SK-N-SH treated with all-trans-retinoic acid at 6 μM for 48 hours (cell line): ENCODE results near the gene VPS35L.

Experiments used
- ATAC-seq: fragments of 200-7000 bp; cut with Tn5 transposase; 3 replicates; pipeline ENCODE4 v1.9.1; 2020; ENCODE audit warnings: mild to moderate bottlenecking, moderate library complexity
- ARNTL ChIP-seq: fragments of 450-650 bp; formaldehyde crosslinking; IDR thresholded peaks from 2 replicates; pipeline ENCODE4 v1.5.0; 2020; ENCODE audit warnings: low read depth, mild to moderate bottlenecking, moderate library complexity, borderline replicate concordance
- BACH2 ChIP-seq: fragments of 250-450 bp; sonication (Bioruptor Pico); IDR thresholded peaks from 2 replicates; pipeline ENCODE4 v1.9.0; 2021; ENCODE audit warnings: mild to moderate bottlenecking, borderline replicate concordance
- CSDC2 ChIP-seq: fragments of 250-450 bp; sonication (Bioruptor Pico); IDR thresholded peaks from 2 replicates; pipeline ENCODE4 v1.5.0; 2020; ENCODE audit warnings: mild to moderate bottlenecking, moderate library complexity
- ESRRG ChIP-seq: fragments of 250-450 bp; sonication (Bioruptor Pico); IDR thresholded peaks from 2 replicates; pipeline ENCODE4 v1.6.1; 2021; ENCODE audit warnings: mild to moderate bottlenecking
- GLIS3 ChIP-seq: fragments of 250-450 bp; sonication (Bioruptor Pico); IDR thresholded peaks from 2 replicates; pipeline ENCODE4 v1.5.0; 2020; ENCODE audit warnings: mild to moderate bottlenecking, moderate library complexity
- ISL1 ChIP-seq: fragments of 250-450 bp; sonication (Bioruptor Pico); IDR thresholded peaks from 2 replicates; pipeline ENCODE4 v2.1.2; 2022; ENCODE audit warnings: mild to moderate bottlenecking, moderate library complexity
- OSR1 ChIP-seq: fragments of 250-450 bp; sonication (Bioruptor Pico); IDR thresholded peaks from 2 replicates; pipeline ENCODE4 v1.8.0; 2022; ENCODE audit warnings: moderate library complexity, mild to moderate bottlenecking, inconsistent platforms
- PATZ1 ChIP-seq: fragments of 250-450 bp; sonication (Bioruptor Pico); IDR thresholded peaks from 2 replicates; pipeline ENCODE4 v1.8.0; 2020; ENCODE audit warnings: mild to moderate bottlenecking, moderate library complexity, borderline replicate concordance
- POU6F1 ChIP-seq: fragments of 250-450 bp; sonication (Bioruptor Pico); IDR thresholded peaks from 2 replicates; pipeline ENCODE4 v1.8.0; 2021; ENCODE audit warnings: low read depth, mild to moderate bottlenecking, moderate library complexity, borderline replicate concordance
- PPARA ChIP-seq: fragments of 250-450 bp; sonication (Bioruptor Pico); IDR thresholded peaks from 2 replicates; pipeline ENCODE4 v1.5.0; 2020; ENCODE audit warnings: mild to moderate bottlenecking, borderline replicate concordance
- RARB ChIP-seq: fragments of 250-450 bp; sonication (Bioruptor Pico); IDR thresholded peaks from 2 replicates; pipeline ENCODE4 v1.8.0; 2021; ENCODE audit warnings: mild to moderate bottlenecking, moderate library complexity
- SNAI2 ChIP-seq: fragments of 250-450 bp; sonication (Bioruptor Pico); IDR thresholded peaks from 2 replicates; pipeline ENCODE4 v1.5.0; 2020; ENCODE audit warnings: mild to moderate bottlenecking, moderate library complexity
- TCF4 ChIP-seq: fragments of 250-450 bp; sonication (Bioruptor Pico); IDR thresholded peaks from 2 replicates; pipeline ENCODE4 v1.8.0; 2021; ENCODE audit warnings: mild to moderate bottlenecking, moderate library complexity, borderline replicate concordance
- TOX ChIP-seq: fragments of 250-450 bp; sonication (Bioruptor Pico); IDR thresholded peaks from 2 replicates; pipeline ENCODE4 v1.8.0; 2021; ENCODE audit warnings: mild to moderate bottlenecking, moderate library complexity, borderline replicate concordance
- ZC3H10 ChIP-seq: fragments of 250-450 bp; sonication (Bioruptor Pico); IDR thresholded peaks from 2 replicates; pipeline ENCODE4 v1.5.1; 2021; ENCODE audit warnings: mild to moderate bottlenecking, moderate library complexity
- ZFP3 ChIP-seq: fragments of 250-450 bp; sonication (Bioruptor Pico); IDR thresholded peaks from 2 replicates; pipeline ENCODE4 v1.5.0; 2020; ENCODE audit warnings: mild to moderate bottlenecking, moderate library complexity
- ZFP30 ChIP-seq: fragments of 450-650 bp; formaldehyde crosslinking; IDR thresholded peaks from 2 replicates; pipeline ENCODE4 v1.5.0; 2022; ENCODE audit warnings: mild to moderate bottlenecking, moderate library complexity
- ZNF565 ChIP-seq: fragments of 450-650 bp; formaldehyde crosslinking; conservative IDR thresholded peaks from 2 replicates; pipeline ENCODE4 v1.5.0; 2020; ENCODE audit warnings: low read depth, mild to moderate bottlenecking, moderate library complexity
- ZNF8 ChIP-seq: fragments of 450-650 bp; formaldehyde crosslinking; IDR thresholded peaks from 2 replicates; pipeline ENCODE4 v1.5.0; 2020; ENCODE audit warnings: mild to moderate bottlenecking, moderate library complexity
- TF ChIP-seq, protein P1 (sequence below): fragments of 250-450 bp; sonication (Bioruptor Pico); IDR thresholded peaks from 2 replicates; pipeline ENCODE4 v1.5.1; 2020; ENCODE audit warnings: low read depth, mild to moderate bottlenecking, moderate library complexity
- TF ChIP-seq, protein P2 (sequence below): fragments of 250-450 bp; sonication (Bioruptor Pico); IDR thresholded peaks from 2 replicates; pipeline ENCODE4 v1.5.1; 2021; ENCODE audit warnings: mild to moderate bottlenecking, moderate library complexity

The VPS35L gene

DNA sequence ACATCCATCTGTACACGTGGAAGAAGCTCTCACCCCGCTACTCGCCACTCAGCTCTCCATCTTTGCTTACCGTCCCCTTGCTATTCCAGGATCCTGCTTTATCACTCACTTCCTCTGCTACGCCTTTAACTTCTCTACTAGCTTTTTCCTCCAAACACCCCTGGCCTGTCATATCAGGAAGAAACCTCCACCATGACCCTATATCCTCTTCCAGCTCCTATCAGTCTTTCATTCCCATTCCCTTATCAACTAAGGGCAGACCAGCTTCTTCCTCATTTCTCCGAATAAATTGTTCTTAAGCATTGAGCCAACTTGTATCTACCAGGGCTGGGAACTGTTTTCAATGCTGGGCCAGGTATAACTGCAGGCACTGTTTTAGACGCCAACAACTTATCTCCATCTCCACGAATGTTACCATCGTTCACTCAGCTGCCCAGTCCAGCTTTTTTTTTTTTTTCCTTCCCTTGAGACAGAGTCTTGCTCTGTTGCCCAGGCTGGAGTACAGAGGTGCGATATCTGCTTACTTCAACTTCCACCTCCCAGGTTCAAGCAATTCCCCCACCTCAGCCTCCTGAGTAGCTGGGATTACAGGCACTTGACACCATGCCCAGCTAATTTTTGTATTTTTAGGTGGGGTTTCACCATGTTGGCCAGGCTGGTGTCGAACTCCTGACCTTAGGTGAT lies 166.9 kb downstream of the VPS35L start:
- ATAC-seq: no peak
- TF ChIP-seq, protein P1, sequence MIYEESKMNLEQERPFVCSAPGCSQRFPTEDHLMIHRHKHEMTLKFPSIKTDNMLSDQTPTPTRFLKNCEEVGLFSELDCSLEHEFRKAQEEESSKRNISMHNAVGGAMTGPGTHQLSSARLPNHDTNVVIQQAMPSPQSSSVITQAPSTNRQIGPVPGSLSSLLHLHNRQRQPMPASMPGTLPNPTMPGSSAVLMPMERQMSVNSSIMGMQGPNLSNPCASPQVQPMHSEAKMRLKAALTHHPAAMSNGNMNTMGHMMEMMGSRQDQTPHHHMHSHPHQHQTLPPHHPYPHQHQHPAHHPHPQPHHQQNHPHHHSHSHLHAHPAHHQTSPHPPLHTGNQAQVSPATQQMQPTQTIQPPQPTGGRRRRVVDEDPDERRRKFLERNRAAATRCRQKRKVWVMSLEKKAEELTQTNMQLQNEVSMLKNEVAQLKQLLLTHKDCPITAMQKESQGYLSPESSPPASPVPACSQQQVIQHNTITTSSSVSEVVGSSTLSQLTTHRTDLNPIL (CRISPR knock-in tag): no peak
- no peak for TF ChIP-seq CSDC2 (CRISPR knock-in tag)
- TF ChIP-seq ZFP30 (CRISPR knock-in tag): no peak
- no peak for TF ChIP-seq OSR1 (CRISPR knock-in tag)
- TF ChIP-seq, protein P2, sequence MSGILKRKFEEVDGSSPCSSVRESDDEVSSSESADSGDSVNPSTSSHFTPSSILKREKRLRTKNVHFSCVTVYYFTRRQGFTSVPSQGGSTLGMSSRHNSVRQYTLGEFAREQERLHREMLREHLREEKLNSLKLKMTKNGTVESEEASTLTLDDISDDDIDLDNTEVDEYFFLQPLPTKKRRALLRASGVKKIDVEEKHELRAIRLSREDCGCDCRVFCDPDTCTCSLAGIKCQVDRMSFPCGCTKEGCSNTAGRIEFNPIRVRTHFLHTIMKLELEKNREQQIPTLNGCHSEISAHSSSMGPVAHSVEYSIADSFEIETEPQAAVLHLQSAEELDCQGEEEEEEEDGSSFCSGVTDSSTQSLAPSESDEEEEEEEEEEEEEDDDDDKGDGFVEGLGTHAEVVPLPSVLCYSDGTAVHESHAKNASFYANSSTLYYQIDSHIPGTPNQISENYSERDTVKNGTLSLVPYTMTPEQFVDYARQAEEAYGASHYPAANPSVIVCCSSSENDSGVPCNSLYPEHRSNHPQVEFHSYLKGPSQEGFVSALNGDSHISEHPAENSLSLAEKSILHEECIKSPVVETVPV (CRISPR knock-in tag): no peak
- no peak for TF ChIP-seq GLIS3 (CRISPR knock-in tag)
- TF ChIP-seq SNAI2 (CRISPR knock-in tag): no peak
- no peak for TF ChIP-seq TCF4 (CRISPR knock-in tag)
- no peak for TF ChIP-seq PPARA (CRISPR knock-in tag)
- TF ChIP-seq ZNF8 (CRISPR knock-in tag): no peak
- TF ChIP-seq ZNF565 (CRISPR knock-in tag): no peak
- no peak for TF ChIP-seq PATZ1
- no peak for TF ChIP-seq RARB (CRISPR knock-in tag)
- TF ChIP-seq ESRRG: no peak
- TF ChIP-seq ZC3H10 (CRISPR knock-in tag): no peak
- no peak for TF ChIP-seq POU6F1 (CRISPR knock-in tag)
- TF ChIP-seq BACH2: no peak
- TF ChIP-seq ARNTL (CRISPR knock-in tag): no peak
- TF ChIP-seq TOX: no peak

- no peak for ATAC-seq
- no peak for TF ChIP-seq ZFP30 (CRISPR knock-in tag)
- TF ChIP-seq ZFP3 (CRISPR knock-in tag): no peak
- TF ChIP-seq CSDC2 (CRISPR knock-in tag): no peak
- no peak for TF ChIP-seq ZNF565 (CRISPR knock-in tag)
- TF ChIP-seq BACH2: no peak
- no peak for TF ChIP-seq PPARA (CRISPR knock-in tag)
- no peak for TF ChIP-seq ZC3H10 (CRISPR knock-in tag)
- TF ChIP-seq, protein P1 (CRISPR knock-in tag): no peak
- TF ChIP-seq ZNF8 (CRISPR knock-in tag): no peak
- TF ChIP-seq SNAI2 (CRISPR knock-in tag): no peak
- TF ChIP-seq GLIS3 (CRISPR knock-in tag): no peak
- TF ChIP-seq ISL1 (CRISPR knock-in tag): no peak
- TF ChIP-seq, protein P2 (CRISPR knock-in tag): no peak
- TF ChIP-seq POU6F1 (CRISPR knock-in tag): no peak
- TF ChIP-seq TOX: no peak
These were observed 167.5 kb downstream of the VPS35L start for GRCh38 chr16:19722981-19723380.
